ENCODE data around the gene CARD10. TPM values are rescaled to one million over a fixed set of nuclear protein-coding genes. Genes with fewer than 3 reads are reported as not detected.

CARD10 gene
- polyA plus RNA-seq, 1 experiment = 5.8 TPM

DNA sequence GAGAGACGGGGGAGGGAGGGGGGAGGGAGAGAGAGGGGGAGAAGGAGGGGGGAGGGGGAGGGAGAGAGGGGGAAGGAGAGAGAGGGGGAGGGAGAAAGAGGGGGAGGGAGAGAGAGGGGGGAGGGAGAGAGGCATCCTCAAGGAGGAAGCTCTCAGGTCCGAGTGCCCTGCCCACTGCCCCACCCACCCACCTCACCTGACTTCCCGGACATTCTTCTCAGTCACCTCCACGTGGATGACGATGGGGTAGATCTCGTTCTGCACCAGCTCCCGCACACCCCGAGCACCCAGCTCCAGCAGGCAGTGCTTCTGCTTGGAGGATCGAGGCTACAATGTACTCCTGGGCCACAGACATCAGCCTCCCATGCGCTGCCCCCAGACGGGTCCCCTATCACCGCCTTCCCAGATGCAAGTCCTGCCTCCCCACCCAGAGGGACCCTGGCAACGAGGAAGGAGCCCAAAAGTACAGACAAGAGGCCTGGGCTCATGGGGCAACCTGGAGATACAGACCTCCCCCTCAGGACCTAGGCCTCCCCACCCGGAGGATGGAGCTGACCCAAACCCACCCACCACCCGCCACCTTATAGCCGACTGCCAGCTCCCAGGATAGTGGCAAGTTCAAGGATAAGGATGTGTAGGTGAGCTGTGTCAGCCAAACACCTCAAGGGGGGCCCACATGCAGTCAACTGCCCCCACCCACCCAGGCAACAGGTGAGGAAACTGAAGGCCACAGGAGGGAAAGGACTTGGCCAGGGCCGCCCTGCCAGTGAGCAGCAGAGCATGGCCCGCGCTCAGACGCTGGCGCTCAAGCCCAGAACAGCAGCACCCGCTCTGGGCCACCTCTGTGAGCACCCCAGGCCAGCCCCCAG is 27.4 kb downstream of the CARD10 start:
- H3K27ac ChIP-seq (ENCODE audit: low read depth, low read length) = no peak overlapping the region
- H3K9me3 ChIP-seq (ENCODE audit: control insufficient read depth, insufficient read depth, low read length) = no peaks in the 10 kb centered on the region; the same call in 1 of the 2 replicates
- ChIA-PET CTCF (interaction anchor here (0.7 kb wide), 1 partner anchor 15 kb away, joined by 4 read pairs; no protein-coding TSS in a partner anchor), POLR2A (no interaction called here)
- no peak overlapping the region for H3K4me3 ChIP-seq (ENCODE audit: low read depth, low read length)
- TF ChIP-seq, protein P1, sequence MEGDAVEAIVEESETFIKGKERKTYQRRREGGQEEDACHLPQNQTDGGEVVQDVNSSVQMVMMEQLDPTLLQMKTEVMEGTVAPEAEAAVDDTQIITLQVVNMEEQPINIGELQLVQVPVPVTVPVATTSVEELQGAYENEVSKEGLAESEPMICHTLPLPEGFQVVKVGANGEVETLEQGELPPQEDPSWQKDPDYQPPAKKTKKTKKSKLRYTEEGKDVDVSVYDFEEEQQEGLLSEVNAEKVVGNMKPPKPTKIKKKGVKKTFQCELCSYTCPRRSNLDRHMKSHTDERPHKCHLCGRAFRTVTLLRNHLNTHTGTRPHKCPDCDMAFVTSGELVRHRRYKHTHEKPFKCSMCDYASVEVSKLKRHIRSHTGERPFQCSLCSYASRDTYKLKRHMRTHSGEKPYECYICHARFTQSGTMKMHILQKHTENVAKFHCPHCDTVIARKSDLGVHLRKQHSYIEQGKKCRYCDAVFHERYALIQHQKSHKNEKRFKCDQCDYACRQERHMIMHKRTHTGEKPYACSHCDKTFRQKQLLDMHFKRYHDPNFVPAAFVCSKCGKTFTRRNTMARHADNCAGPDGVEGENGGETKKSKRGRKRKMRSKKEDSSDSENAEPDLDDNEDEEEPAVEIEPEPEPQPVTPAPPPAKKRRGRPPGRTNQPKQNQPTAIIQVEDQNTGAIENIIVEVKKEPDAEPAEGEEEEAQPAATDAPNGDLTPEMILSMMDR (IDR thresholded peaks at IDR 0.05; ENCODE audit: low read depth, low read length) = no peak
- no peaks in the 10 kb centered on the region for H3K27me3 ChIP-seq (ENCODE audit: control insufficient read depth, insufficient read depth, low read length)
- no peak for DNase-seq (ENCODE audit: low read depth, low spot score)

GRCh38 chr22:37491106-37491505 is 28.1 kb downstream of the CARD10 start:
- ChIA-PET CTCF (no interaction called here), POLR2A (no interaction called here)
- H3K27me3 ChIP-seq (ENCODE audit: control insufficient read depth, insufficient read depth, low read length) = no peaks in the 10 kb centered on the region
- H3K4me3 ChIP-seq (ENCODE audit: low read depth, low read length) = no peak overlapping the region
- H3K9me3 ChIP-seq (ENCODE audit: control insufficient read depth, insufficient read depth, low read length) = no peaks in the 10 kb centered on the region
- no peak overlapping the region for H3K27ac ChIP-seq (ENCODE audit: low read depth, low read length)
- no peak for DNase-seq (ENCODE audit: low read depth, low spot score)
- TF ChIP-seq, protein P1 (IDR thresholded peaks at IDR 0.05; ENCODE audit: low read depth, low read length) = no peak

- POLR2A ChIA-PET = no interaction called here
- H3K27ac ChIP-seq (ENCODE audit: low read depth, low read length) = no peak overlapping the region
- TF ChIP-seq, protein P1 (IDR thresholded peaks at IDR 0.05; ENCODE audit: low read depth, low read length) = no peak
- H3K4me3 ChIP-seq (ENCODE audit: low read depth, low read length) = no peak overlapping the region
- H3K9me3 ChIP-seq (ENCODE audit: control insufficient read depth, insufficient read depth, low read length) = no peaks in the 10 kb centered on the region; the same call in 1 of the 2 replicates
- H3K27me3 ChIP-seq (ENCODE audit: control insufficient read depth, insufficient read depth, low read length) = peaks cover 2% of the 10 kb centered on the region
- CTCF ChIA-PET = no interaction called here
- DNase-seq (ENCODE audit: low read depth, low spot score) = no peak
These were observed 29.2 kb downstream of the CARD10 start for GRCh38 chr22:37489983-37490382.

DNA sequence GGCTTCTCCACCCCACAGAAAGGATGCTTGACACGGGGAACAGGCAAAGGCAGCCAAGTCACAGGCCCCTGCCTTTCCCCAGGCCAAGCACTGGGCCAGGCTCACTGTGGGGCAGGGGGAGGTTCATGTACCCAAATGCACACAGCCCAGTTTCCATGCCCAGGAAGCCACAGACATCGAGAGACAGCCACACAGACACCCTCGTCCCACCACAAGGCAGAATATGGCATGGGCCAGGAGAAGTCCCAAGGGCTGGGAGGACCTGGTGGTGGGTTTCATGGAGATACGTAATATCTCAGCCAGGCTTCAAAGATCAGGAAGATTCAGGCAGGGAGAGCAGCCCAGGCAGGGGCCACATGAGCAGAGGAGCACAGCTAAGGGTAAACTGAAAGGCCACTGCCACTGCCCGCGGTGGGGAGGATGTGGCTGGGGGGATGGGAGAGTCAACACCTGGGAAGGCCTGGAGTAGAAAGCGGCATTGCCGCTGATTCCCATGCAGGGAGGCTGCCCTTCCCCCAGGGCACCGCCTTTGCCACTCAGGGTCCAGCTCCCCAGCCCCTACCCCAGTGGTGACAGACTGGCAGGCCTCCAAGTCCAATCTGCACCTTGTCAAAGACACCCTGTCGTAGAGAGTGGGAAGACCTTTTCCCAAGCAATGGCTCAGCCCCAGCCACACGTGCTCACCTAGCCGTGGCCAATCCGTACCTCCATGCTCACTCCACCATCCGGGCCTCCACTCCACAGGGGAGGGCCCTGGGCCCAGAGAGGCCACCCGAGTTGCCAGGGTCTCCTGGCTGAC is 30.7 kb downstream of the CARD10 start:
- TF ChIP-seq, protein P1 (IDR thresholded peaks at IDR 0.05; ENCODE audit: low read depth, low read length) = no peak
- POLR2A ChIA-PET = no interaction called here
- Histone ChIP-seq H3K27ac (ENCODE audit: low read depth, low read length) (no peak overlapping the region), H3K4me3 (ENCODE audit: low read depth, low read length) (no peak overlapping the region), H3K27me3 (ENCODE audit: control insufficient read depth, insufficient read depth, low read length) (peaks cover 2% of the 10 kb centered on the region), H3K9me3 (ENCODE audit: control insufficient read depth, insufficient read depth, low read length) (no peaks in the 10 kb centered on the region; the same call in 1 of the 2 replicates)
- CTCF ChIA-PET = no interaction called here
- no peak for DNase-seq (ENCODE audit: low read depth, low spot score)

DNA sequence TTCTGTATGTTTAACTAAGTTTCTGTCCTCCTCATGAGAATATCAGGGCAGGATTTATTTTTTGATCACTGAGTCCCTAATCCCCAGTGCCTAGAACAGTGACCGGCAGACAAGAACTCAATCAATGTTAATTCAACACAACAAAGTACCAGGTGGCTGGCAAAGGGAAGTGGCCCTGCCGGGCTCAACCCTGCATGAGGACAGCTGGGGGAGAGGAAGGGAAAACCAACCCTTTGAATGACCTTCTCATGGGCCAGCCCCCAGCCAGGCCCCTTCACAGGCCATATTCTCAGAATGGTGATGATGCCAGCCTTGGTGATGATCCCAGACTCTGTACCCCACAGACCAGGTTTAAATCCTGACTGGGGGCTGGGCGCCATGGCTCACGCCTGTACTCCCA is 31.6 kb downstream of the CARD10 start:
- Histone ChIP-seq H3K27me3 (ENCODE audit: control insufficient read depth, insufficient read depth, low read length) (peaks cover 2% of the 10 kb centered on the region), H3K9me3 (ENCODE audit: control insufficient read depth, insufficient read depth, low read length) (no peaks in the 10 kb centered on the region; the same call in 1 of the 2 replicates), H3K4me3 (ENCODE audit: low read depth, low read length) (no peak overlapping the region), H3K27ac (ENCODE audit: low read depth, low read length) (no peak overlapping the region)
- TF ChIP-seq, protein P1 (IDR thresholded peaks at IDR 0.05; ENCODE audit: low read depth, low read length) = no peak
- ChIA-PET POLR2A (no interaction called here), CTCF (no interaction called here)
- DNase-seq (ENCODE audit: low read depth, low spot score) = no peak

Measured in AG04450 (cell line).